GM18520 (cell line): ENCODE data around the gene SDF2L1.

ENCODE experiments used
- ATAC-seq: cut with Tn5 transposase; IDR thresholded peaks from one replicate; pipeline ENCODE4 v1.9.1; 2021; ENCODE audit not compliant: unreplicated experiment

Gene SDF2L1

GRCh38 chr22:21622011-21622918 lies 19.8 kb upstream of the SDF2L1 start:
- ATAC-seq: no peak

GRCh38 chr22:21622919-21623647 lies 19.0 kb upstream of the SDF2L1 start:
- no peak for ATAC-seq

GRCh38 chr22:21623648-21623970 lies 18.5 kb upstream of the SDF2L1 start:
- ATAC-seq: no peak

- ATAC-seq: no peak
Measured at GRCh38 chr22:21624120-21624879, 17.8 kb upstream of the SDF2L1 start.

GRCh38 chr22:21624880-21625791 lies 17.0 kb upstream of the SDF2L1 start:
- no peak for ATAC-seq

- no peak for ATAC-seq
Measured at GRCh38 chr22:21626073-21626734, 15.9 kb upstream of the SDF2L1 start.

- no peak for ATAC-seq
Measured at GRCh38 chr22:21626735-21627469, 15.2 kb upstream of the SDF2L1 start.

GRCh38 chr22:21628386-21629254 lies 13.5 kb upstream of the SDF2L1 start:
- no peak for ATAC-seq

- peak; percentile 80 for ATAC-seq
Measured at GRCh38 chr22:21629255-21630149, 12.6 kb upstream of the SDF2L1 start, which contains the start of gene YDJC. Gene YDJC (minus strand): TSS chr22:21630022. CDS start chr22:21630014, 8 bp downstream.

GRCh38 chr22:21631025-21631424 lies 11.1 kb upstream of the SDF2L1 start:
- ATAC-seq: no peak

GRCh38 chr22:21632237-21632895 lies 9.7 kb upstream of the SDF2L1 start, which contains the start of gene CCDC116:
Gene CCDC116 (plus strand): TSS chr22:21632760. CDS start chr22:21633182, 422 bp downstream.
- ATAC-seq: no peak

- no peak for ATAC-seq
Measured at GRCh38 chr22:21632931-21633330, 9.2 kb upstream of the SDF2L1 start.

GRCh38 chr22:21633481-21633880 lies 8.6 kb upstream of the SDF2L1 start:
- ATAC-seq: no peak

GRCh38 chr22:21634081-21634480 lies 8.0 kb upstream of the SDF2L1 start:
- ATAC-seq: no peak

GRCh38 chr22:21634844-21635243 lies 7.3 kb upstream of the SDF2L1 start:
- no peak for ATAC-seq

GRCh38 chr22:21635771-21636510 lies 6.2 kb upstream of the SDF2L1 start:
- ATAC-seq: no peak
